ENCODE results near the gene MLH1.
A peak's percentile ranks its signal among the peaks of the same experiment; 100 is the strongest.

DNA sequence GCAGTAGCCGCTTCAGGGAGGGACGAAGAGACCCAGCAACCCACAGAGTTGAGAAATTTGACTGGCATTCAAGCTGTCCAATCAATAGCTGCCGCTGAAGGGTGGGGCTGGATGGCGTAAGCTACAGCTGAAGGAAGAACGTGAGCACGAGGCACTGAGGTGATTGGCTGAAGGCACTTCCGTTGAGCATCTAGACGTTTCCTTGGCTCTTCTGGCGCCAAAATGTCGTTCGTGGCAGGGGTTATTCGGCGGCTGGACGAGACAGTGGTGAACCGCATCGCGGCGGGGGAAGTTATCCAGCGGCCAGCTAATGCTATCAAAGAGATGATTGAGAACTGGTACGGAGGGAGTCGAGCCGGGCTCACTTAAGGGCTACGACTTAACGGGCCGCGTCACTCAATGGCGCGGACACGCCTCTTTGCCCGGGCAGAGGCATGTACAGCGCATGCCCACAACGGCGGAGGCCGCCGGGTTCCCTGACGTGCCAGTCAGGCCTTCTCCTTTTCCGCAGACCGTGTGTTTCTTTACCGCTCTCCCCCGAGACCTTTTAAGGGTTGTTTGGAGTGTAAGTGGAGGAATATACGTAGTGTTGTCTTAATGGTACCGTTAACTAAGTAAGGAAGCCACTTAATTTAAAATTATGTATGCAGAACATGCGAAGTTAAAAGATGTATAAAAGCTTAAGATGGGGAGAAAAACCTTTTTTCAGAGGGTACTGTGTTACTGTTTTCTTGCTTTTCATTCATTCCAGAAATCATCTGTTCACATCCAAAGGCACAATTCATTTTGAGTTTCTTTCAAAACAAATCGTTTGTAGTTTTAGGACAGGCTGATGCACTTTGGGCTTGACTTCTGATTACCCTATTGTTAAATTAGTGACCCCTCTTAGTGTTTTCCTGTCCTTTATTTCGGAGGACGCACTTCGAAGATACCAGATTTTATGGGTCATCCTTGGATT is at the start of gene MLH1:
- no peak for TF ChIP-seq SUZ12 (IDR thresholded peaks at IDR 0.05; ENCODE audit: low read length)
- TF ChIP-seq RXRA (IDR thresholded peaks at IDR 0.05; ENCODE audit: insufficient read depth, low read depth, low read length), result no peak
- TF ChIP-seq, protein P1, sequence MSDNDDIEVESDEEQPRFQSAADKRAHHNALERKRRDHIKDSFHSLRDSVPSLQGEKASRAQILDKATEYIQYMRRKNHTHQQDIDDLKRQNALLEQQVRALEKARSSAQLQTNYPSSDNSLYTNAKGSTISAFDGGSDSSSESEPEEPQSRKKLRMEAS (IDR thresholded peaks at IDR 0.05), result peak; percentile 96

Measured in H1 (cell line).